Thyroid gland (tissue), 4 donors: Measurements from ENCODE around the gene RIT2. TPM values are rescaled to one million over a fixed set of nuclear protein-coding genes. Genes with fewer than 3 reads are reported as not detected.

Experiments used
- DNase-seq, 2 donors: peaks; one replicate each; pipeline ENCODE4 v3.0.0-alpha.2; 2019
- H3K27ac ChIP-seq, 3 donors: fragments of 200-600 bp; sonication (generic); 1 replicate in 2 of 3; 2 replicates in 1 of 3; pipeline ENCODE4 v1.5.1; 2016 to 2019; ENCODE audit warnings: mild to moderate bottlenecking in 1 of 3, moderate library complexity in 1 of 3
- H3K27me3 ChIP-seq: fragments of 200-600 bp; sonication (generic); one replicate; pipeline ENCODE4 v1.5.1; 2019
- H3K36me3 ChIP-seq, 2 donors: fragments of 200-600 bp; sonication (generic); one replicate each; pipeline ENCODE4 v1.5.1; 2016 to 2019
- H3K4me1 ChIP-seq, 2 donors: fragments of 200-600 bp; sonication (generic); one replicate each; pipeline ENCODE4 v1.5.1; 2017 to 2019
- H3K4me3 ChIP-seq, 3 donors: fragments of 200-600 bp; sonication (generic); replicated peaks in 1 of 3; 1 replicate in 2 of 3; 2 replicates in 1 of 3; pipeline ENCODE4 v1.5.1; 2016; ENCODE audit warnings: mild to moderate bottlenecking in 1 of 3
- H3K9me3 ChIP-seq: fragments of 200-600 bp; sonication (generic); one replicate; pipeline ENCODE4 v1.5.1; 2017
- CTCF ChIP-seq, 6 experiments: fragments of 200-600 bp in 3 of 6; fragments of 450-650 bp in 3 of 6; sonication (generic) in 3 of 6; IDR thresholded peaks; one replicate each; pipeline ENCODE4 v1.5.1; 2016 to 2019; ENCODE audit warnings: antibody characterized with exemption in 6 of 6, mild to moderate bottlenecking in 2 of 6, inconsistent platforms in 1 of 6, moderate library complexity in 1 of 6
- POLR2A ChIP-seq, 2 donors: fragments of 450-650 bp; IDR thresholded peaks; one replicate each; pipeline ENCODE4 v1.6.1; 2017; ENCODE audit warnings: antibody characterized with exemption in 2 of 2, mild to moderate bottlenecking in 2 of 2, moderate library complexity in 1 of 2
- WGBS, 2 donors: methylation state at CpG; one replicate each; pipeline ENCODE4 v1.1.5; 2017; 5-methylcytosine and 5-hydroxymethylcytosine counted together
- intact Hi-C: fragments of 100-400 bp; cut with DNase I; formaldehyde crosslinking; loops from one replicate; pipeline ENCODE4 v1.15.1; 2023
- total RNA-seq, 4 donors: library from RNA; depleted of rRNA; stranded (reverse); fragments of >200 nt; gene quantifications; one replicate each; pipeline ENCODE4 v1.2.3, GENCODE V29; 2016

RIT2 gene
- total RNA-seq, 4 donors from 2014 or later, result not detected

GRCh38 chr18:43007365-43007764 lies 108.1 kb downstream of the RIT2 start:
- WGBS, 2 donors, result 83 to 93% methylated on average over 2 of the region's 2 CpGs

GRCh38 chr18:43004421-43004820 lies 111.1 kb downstream of the RIT2 start:
- WGBS, 2 donors, result 75 to 94% methylated on average over 1 of the region's 1 CpG

More at GRCh38 chr18:43007365-43007764, 108.1 kb downstream of the RIT2 start:
- Histone ChIP-seq H3K27me3 (no peaks in the 10 kb centered on the region), H3K4me3 (no peak overlapping the region), H3K4me1 (no peaks in the 10 kb centered on the region), H3K9me3 (no peaks in the 10 kb centered on the region), H3K36me3 (no peaks in the 10 kb centered on the region), H3K27ac (no peak overlapping the region)
- intact Hi-C loops, result no loop called here
- DNase-seq, result no peak
- TF ChIP-seq CTCF (IDR thresholded peaks at IDR 0.05) (no peak), POLR2A (IDR thresholded peaks at IDR 0.05) (no peak)

GRCh38 chr18:43001821-43002220 lies 113.7 kb downstream of the RIT2 start:
- Histone ChIP-seq H3K27me3 (no peaks in the 10 kb centered on the region), H3K9me3 (no peaks in the 10 kb centered on the region), H3K4me1 (no peaks in the 10 kb centered on the region), H3K36me3 (no peaks in the 10 kb centered on the region), H3K27ac (no peak overlapping the region), H3K4me3 (no peak overlapping the region)
- DNase-seq, result no peak
- TF ChIP-seq CTCF (IDR thresholded peaks at IDR 0.05) (no peak), POLR2A (IDR thresholded peaks at IDR 0.05) (no peak)
- intact Hi-C loops, result no loop called here
- WGBS, 2 donors, result 76 to 83% methylated on average over 2 of the region's 2 CpGs

More at GRCh38 chr18:43004421-43004820, 111.1 kb downstream of the RIT2 start:
- Histone ChIP-seq H3K9me3 (no peaks in the 10 kb centered on the region), H3K4me1 (no peaks in the 10 kb centered on the region), H3K27me3 (no peaks in the 10 kb centered on the region), H3K4me3 (no peak overlapping the region), H3K36me3 (no peaks in the 10 kb centered on the region), H3K27ac (no peak overlapping the region)
- intact Hi-C loops, result no loop called here
- no peak for DNase-seq
- TF ChIP-seq POLR2A (IDR thresholded peaks at IDR 0.05) (no peak), CTCF (IDR thresholded peaks at IDR 0.05) (no peak)

GRCh38 chr18:42996824-42997223 lies 118.7 kb downstream of the RIT2 start:
- intact Hi-C loops, result no loop called here
- no peaks in the 10 kb centered on the region for H3K27me3 ChIP-seq

GRCh38 chr18:42980426-42980825 lies 135.1 kb downstream of the RIT2 start:
- Histone ChIP-seq H3K27ac (no peak overlapping the region), H3K36me3 (no peaks in the 10 kb centered on the region), H3K27me3 (no peaks in the 10 kb centered on the region), H3K9me3 (no peaks in the 10 kb centered on the region), H3K4me1 (no peaks in the 10 kb centered on the region), H3K4me3 (no peak overlapping the region)
- TF ChIP-seq POLR2A (IDR thresholded peaks at IDR 0.05) (no peak), CTCF (IDR thresholded peaks at IDR 0.05) (no peak)
- DNase-seq, result no peak
- 100% methylated on average over 1 of the region's 1 CpG for WGBS, 2 donors
- intact Hi-C loops, result no loop called here

More at GRCh38 chr18:42996824-42997223, 118.7 kb downstream of the RIT2 start:
- TF ChIP-seq CTCF (IDR thresholded peaks at IDR 0.05) (no peak), POLR2A (IDR thresholded peaks at IDR 0.05) (no peak)
- H3K4me3 ChIP-seq, result no peak overlapping the region
- H3K36me3 ChIP-seq, result no peaks in the 10 kb centered on the region
- H3K27ac ChIP-seq, result no peak overlapping the region
- no peaks in the 10 kb centered on the region for H3K9me3 ChIP-seq
- no peak for DNase-seq
- no peaks in the 10 kb centered on the region for H3K4me1 ChIP-seq
